GM20000 (cell line): ENCODE data around the gene CSNK2A3.

Source experiments
- DNase-seq: peaks from one replicate; pipeline ENCODE4 v3.0.0; 2012; ENCODE audit warnings: low spot score
- TF ChIP-seq, protein P1 (sequence below): IDR thresholded peaks from 2 replicates; pipeline ENCODE4 v1.5.1; 2012; ENCODE audit warnings: mild to moderate bottlenecking, control low read depth; ENCODE audit errors: extremely low read depth, missing control alignments

CSNK2A3 gene

DNA sequence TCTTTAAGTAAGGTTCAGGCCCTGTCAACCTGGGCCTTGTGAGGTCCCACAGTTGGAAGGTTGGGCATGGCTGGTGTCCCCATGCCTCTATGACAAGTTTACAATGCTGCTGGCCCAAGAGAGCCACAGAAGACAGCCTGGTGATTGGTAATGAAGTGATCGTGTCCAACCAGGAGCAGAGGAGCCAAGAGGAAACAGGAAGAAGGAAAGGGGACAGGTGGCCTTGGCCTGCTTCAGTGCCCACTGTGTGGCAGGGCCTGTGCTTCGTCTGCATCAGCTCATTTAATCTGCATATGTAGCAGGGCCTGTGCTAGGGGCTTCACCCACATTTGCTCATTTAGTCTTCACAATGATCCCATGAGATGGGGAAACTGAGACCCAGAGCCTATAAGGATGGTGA is 42.1 kb upstream of the CSNK2A3 start:
- DNase-seq: no peak
- TF ChIP-seq, protein P1, sequence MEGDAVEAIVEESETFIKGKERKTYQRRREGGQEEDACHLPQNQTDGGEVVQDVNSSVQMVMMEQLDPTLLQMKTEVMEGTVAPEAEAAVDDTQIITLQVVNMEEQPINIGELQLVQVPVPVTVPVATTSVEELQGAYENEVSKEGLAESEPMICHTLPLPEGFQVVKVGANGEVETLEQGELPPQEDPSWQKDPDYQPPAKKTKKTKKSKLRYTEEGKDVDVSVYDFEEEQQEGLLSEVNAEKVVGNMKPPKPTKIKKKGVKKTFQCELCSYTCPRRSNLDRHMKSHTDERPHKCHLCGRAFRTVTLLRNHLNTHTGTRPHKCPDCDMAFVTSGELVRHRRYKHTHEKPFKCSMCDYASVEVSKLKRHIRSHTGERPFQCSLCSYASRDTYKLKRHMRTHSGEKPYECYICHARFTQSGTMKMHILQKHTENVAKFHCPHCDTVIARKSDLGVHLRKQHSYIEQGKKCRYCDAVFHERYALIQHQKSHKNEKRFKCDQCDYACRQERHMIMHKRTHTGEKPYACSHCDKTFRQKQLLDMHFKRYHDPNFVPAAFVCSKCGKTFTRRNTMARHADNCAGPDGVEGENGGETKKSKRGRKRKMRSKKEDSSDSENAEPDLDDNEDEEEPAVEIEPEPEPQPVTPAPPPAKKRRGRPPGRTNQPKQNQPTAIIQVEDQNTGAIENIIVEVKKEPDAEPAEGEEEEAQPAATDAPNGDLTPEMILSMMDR: no peak

- no peak for DNase-seq
- TF ChIP-seq, protein P1: no peak
These were observed 41.2 kb upstream of the CSNK2A3 start for GRCh38 chr11:11394241-11394640.

DNA sequence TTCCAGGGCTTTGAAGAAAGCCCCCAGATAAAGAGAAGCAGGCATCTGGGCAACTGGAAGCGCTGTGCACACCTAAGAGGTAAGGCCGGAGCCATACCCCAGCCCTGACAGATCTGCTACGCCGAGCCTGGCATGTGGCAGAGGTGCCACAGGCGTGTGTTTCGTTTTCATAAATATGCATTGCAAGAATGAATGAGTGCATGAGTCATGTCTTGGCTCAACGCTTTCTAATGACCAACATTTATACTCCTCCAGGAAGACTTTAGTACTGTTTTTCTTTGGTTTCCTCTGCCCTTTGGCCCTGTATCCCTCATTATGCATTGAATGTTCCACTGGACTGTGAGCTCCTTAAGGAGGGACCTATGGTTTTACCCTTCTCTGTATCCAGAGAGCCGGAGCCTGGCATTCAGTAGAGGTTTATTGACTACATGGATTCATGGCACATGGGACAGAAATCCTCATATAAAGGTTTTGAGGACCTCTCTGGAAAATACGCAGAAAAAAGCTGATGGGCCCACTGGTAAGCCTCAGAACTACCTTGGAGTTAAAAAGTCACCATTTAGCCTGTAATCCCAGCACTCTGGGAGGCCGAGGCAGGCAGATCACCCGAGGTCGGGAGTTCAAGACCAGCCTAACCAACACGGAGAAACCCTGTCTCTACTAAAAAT is 38.9 kb upstream of the CSNK2A3 start:
- no peak for DNase-seq
- TF ChIP-seq, protein P1: no peak

DNA sequence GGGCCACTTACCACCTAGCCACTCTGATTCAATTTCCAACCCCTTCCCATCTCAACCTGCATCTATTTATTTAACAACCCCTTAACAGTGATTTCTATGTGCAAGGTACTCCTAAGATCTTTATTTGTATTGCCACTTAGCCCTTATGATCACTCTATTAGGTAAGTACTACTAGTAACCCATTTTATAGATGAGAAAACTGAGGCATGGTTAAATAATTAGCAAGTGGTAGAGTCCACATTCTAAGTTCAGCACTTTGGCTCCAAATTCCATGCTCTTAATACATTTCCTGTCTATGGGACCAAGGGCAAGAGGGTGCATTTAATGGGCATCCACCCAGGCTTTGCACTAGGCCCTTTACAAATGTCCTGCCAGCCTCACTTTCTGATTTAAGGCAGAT is 38.1 kb upstream of the CSNK2A3 start:
- DNase-seq: no peak
- TF ChIP-seq, protein P1: no peak

GRCh38 chr11:11390068-11390771 is 37.2 kb upstream of the CSNK2A3 start:
- DNase-seq: no peak
- TF ChIP-seq, protein P1: no peak

- TF ChIP-seq, protein P1: no peak
- DNase-seq: no peak
These were observed 36.2 kb upstream of the CSNK2A3 start for GRCh38 chr11:11389238-11389637.

DNA sequence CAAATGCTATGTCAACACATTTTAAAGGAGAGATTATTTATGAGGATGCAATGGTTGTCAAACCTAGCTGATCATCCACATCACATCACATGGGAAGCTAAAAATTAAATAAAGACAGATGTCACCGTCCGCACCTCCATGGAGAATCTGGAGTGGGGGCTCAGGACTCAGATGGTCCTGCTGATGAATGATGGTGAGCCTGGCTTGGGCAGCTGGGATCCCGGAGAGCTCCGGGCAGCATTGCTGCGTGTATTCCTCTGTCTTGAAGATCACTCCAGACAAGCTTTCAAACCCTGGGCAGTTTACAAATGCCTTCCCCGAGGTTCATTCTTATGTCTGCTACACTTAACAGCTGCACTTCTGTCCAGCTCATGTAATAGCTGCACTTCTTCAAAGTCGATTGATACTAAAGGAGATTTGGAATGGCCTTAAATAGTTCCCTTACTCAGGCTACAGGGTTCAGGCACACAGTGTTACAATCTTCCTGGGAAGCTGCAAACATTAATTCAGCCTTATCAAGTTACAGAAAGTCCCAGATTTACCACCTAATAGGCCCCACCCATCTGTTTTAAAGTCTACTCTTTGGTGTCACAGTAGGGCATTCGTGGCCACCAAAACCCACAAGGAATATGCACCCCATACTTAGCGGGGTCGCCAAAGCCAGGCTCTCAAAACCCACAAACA is 34.7 kb upstream of the CSNK2A3 start:
- no peak for DNase-seq
- TF ChIP-seq, protein P1: no peak
